ENCODE measurements around the gene TTYH3.
"Not testable (repeated sequence)": the region's sequence is repeated elsewhere in the genome, so short reads cannot be mapped to it uniquely, and the experiment has no call there.

The TTYH3 gene

DNA sequence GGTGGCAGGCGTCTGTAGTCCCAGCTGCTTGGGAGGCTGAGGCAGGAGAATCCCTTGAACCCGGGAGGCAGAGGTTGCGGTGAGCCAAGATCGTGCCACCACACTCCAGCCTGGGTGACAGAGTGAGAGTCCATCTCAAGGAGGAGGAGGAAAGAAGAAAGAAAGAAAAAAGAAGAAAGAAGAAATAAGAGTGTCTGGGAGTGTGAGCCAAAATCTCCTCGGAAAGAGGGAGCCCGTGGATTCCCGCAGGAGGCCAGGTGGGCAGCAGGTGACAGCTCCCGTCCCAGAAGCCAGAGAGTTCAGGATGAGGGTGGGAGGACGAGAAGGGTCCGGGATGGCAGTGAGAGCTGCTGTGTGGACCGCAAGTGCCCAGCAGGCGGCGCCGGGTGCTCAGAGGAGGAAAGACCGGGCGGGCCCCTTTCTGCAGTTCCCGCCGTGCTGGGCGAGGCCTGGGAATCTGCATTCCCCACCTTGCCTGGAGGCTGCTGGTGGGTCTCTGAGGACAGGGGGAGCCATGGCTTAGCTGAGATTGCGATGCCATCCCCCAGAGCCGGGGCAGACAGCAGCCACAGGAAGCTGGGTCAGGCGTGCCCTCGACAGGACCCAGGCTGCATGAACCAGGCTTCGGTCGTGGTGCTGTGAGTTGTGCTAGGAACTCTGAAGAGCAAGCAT is 39.1 kb downstream of the TTYH3 start:
- Histone ChIP-seq H3K4me1 (ENCODE audit: control insufficient read depth, low read length) (no peaks in the 10 kb centered on the region), H3K36me3 (ENCODE audit: control insufficient read depth, low read length) (no peaks in the 10 kb centered on the region), H3F3A (ENCODE audit: control insufficient read depth, insufficient read depth) (no peaks in the 10 kb centered on the region), H3K79me2 (ENCODE audit: control insufficient read depth, low read length) (no peaks in the 10 kb centered on the region), H3K4me3 (ENCODE audit: low read length) (no peak overlapping the region), H3K9me2 (replicated peaks; ENCODE audit: control insufficient read depth, low read length) (no peaks in the 10 kb centered on the region), H3K9me3 (ENCODE audit: control insufficient read depth, insufficient read depth, low read length) (no peaks in the 10 kb centered on the region), H3K27ac (ENCODE audit: low read depth, low read length) (no peak overlapping the region), H4K20me1 (ENCODE audit: control insufficient read depth, insufficient read depth, low read depth, low read length) (no peaks in the 10 kb centered on the region), H3K27me3 (ENCODE audit: control insufficient read depth, low read length) (peaks cover 36% of the 10 kb centered on the region), H3K4me2 (ENCODE audit: low read length) (no peak overlapping the region)
- TF ChIP-seq EZH2phosphoT487 (IDR thresholded peaks at IDR 0.05; ENCODE audit: borderline replicate concordance, low read length): no peak
- TF ChIP-seq, protein P1, sequence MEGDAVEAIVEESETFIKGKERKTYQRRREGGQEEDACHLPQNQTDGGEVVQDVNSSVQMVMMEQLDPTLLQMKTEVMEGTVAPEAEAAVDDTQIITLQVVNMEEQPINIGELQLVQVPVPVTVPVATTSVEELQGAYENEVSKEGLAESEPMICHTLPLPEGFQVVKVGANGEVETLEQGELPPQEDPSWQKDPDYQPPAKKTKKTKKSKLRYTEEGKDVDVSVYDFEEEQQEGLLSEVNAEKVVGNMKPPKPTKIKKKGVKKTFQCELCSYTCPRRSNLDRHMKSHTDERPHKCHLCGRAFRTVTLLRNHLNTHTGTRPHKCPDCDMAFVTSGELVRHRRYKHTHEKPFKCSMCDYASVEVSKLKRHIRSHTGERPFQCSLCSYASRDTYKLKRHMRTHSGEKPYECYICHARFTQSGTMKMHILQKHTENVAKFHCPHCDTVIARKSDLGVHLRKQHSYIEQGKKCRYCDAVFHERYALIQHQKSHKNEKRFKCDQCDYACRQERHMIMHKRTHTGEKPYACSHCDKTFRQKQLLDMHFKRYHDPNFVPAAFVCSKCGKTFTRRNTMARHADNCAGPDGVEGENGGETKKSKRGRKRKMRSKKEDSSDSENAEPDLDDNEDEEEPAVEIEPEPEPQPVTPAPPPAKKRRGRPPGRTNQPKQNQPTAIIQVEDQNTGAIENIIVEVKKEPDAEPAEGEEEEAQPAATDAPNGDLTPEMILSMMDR (IDR thresholded peaks at IDR 0.05; ENCODE audit: low read depth, low read length, poor library complexity, severe bottlenecking): peak; percentile 93

DNA sequence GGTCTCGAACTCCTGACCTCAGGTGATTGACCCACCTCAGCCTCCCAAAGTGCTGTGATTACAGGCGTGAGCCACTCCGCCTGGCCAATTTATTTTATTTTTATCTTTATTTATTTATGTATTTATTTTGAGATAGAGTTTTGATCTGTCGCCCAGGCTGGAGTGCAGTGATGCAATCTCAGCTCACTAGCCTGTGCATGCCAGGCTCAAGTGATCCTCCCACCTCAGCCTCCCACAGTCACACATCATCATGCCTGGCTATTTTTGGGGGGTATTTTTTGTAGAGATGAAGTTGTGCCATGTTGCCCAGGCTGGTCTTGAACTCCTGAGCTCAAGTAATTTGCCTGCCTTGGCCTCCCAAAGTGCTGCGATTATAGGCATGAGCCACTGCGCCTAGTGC is 41.4 kb downstream of the TTYH3 start:
- H3K27ac ChIP-seq (ENCODE audit: low read depth, low read length); H3K9me3 ChIP-seq (ENCODE audit: control insufficient read depth, insufficient read depth, low read length); H3K36me3 ChIP-seq (ENCODE audit: control insufficient read depth, low read length); H3K79me2 ChIP-seq (ENCODE audit: control insufficient read depth, low read length); H3K4me2 ChIP-seq (ENCODE audit: low read length); H3K4me3 ChIP-seq (ENCODE audit: low read length); H4K20me1 ChIP-seq (ENCODE audit: control insufficient read depth, insufficient read depth, low read depth, low read length); H3K4me1 ChIP-seq (ENCODE audit: control insufficient read depth, low read length); H3F3A ChIP-seq (ENCODE audit: control insufficient read depth, insufficient read depth); H3K9me2 ChIP-seq (replicated peaks; ENCODE audit: control insufficient read depth, low read length): not testable (repeated sequence)
- peaks cover 24% of the 10 kb centered on the region for H3K27me3 ChIP-seq (ENCODE audit: control insufficient read depth, low read length)

DNA sequence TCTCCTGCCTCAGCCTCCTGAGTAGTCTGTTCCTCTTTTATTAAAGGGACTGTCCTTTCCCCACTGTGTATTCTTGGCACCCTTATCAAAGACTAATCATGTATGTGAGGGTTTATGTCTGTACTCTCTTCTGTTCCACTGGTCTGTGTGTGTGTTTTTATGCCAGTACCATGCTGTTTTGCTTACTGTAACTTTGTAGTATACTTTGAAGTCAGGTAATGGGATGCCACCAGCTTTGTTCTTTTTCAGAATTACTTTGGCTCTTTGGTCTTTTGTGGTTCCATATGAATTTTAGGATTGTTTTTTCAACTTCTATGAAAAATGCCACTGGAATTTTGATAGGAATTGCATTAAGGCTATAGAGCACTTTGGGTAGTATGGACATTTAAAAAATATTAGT is 42.1 kb downstream of the TTYH3 start:
- TF ChIP-seq, protein P1 (IDR thresholded peaks at IDR 0.05; ENCODE audit: low read depth, low read length, poor library complexity, severe bottlenecking): no peak
- no peak for TF ChIP-seq EZH2phosphoT487 (IDR thresholded peaks at IDR 0.05; ENCODE audit: borderline replicate concordance, low read length)
- no peaks in the 10 kb centered on the region for H3K4me1 ChIP-seq (ENCODE audit: control insufficient read depth, low read length)

DNA sequence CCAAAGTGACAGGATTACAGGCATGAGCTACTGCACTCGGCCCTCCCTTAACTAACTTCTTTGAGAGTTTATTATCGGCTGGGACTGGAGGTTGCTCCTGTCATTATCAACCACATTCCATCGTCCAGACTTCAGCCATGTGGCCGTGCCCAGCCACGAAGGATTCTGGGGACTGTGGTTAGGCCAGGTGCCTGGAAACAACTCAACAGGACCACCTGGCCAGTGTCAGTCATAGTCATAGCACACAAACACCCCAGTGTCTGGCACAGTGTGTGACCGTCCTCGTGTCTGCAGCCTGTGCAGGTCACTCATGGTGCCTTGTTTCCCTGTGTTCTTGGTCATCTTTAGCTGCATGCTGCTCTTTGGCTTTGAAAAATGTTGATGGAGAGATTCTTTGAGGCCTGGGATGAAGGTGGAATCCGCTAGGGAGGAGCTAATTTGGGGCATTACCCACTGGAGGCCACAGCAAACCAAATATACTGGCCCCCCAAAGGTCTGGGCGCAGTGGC is 43.5 kb downstream of the TTYH3 start:
- Histone ChIP-seq H3K4me3 (ENCODE audit: low read length) (no peak overlapping the region), H3K4me2 (ENCODE audit: low read length) (no peak overlapping the region), H3F3A (ENCODE audit: control insufficient read depth, insufficient read depth) (no peaks in the 10 kb centered on the region), H3K36me3 (ENCODE audit: control insufficient read depth, low read length) (no peaks in the 10 kb centered on the region), H3K9me3 (ENCODE audit: control insufficient read depth, insufficient read depth, low read length) (no peaks in the 10 kb centered on the region), H3K79me2 (ENCODE audit: control insufficient read depth, low read length) (no peaks in the 10 kb centered on the region), H3K9me2 (replicated peaks; ENCODE audit: control insufficient read depth, low read length) (no peaks in the 10 kb centered on the region), H4K20me1 (ENCODE audit: control insufficient read depth, insufficient read depth, low read depth, low read length) (no peaks in the 10 kb centered on the region), H3K27me3 (ENCODE audit: control insufficient read depth, low read length) (peaks cover 12% of the 10 kb centered on the region), H3K27ac (ENCODE audit: low read depth, low read length) (no peak overlapping the region), H3K4me1 (ENCODE audit: control insufficient read depth, low read length) (no peaks in the 10 kb centered on the region)
- TF ChIP-seq, protein P1 (IDR thresholded peaks at IDR 0.05; ENCODE audit: low read depth, low read length, poor library complexity, severe bottlenecking): no peak
- no peak for TF ChIP-seq EZH2phosphoT487 (IDR thresholded peaks at IDR 0.05; ENCODE audit: borderline replicate concordance, low read length)

More for the DNA sequence above, 42.1 kb downstream of the TTYH3 start:
- H3K27me3 ChIP-seq (ENCODE audit: control insufficient read depth, low read length): peaks cover 22% of the 10 kb centered on the region
- no peak overlapping the region for H3K4me3 ChIP-seq (ENCODE audit: low read length)
- no peaks in the 10 kb centered on the region for H3K9me2 ChIP-seq (replicated peaks; ENCODE audit: control insufficient read depth, low read length)
- no peaks in the 10 kb centered on the region for H3K79me2 ChIP-seq (ENCODE audit: control insufficient read depth, low read length)
- no peaks in the 10 kb centered on the region for H4K20me1 ChIP-seq (ENCODE audit: control insufficient read depth, insufficient read depth, low read depth, low read length)
- H3K4me2 ChIP-seq (ENCODE audit: low read length): no peak overlapping the region
- no peaks in the 10 kb centered on the region for H3F3A ChIP-seq (ENCODE audit: control insufficient read depth, insufficient read depth)
- H3K27ac ChIP-seq (ENCODE audit: low read depth, low read length): no peak overlapping the region
- H3K36me3 ChIP-seq (ENCODE audit: control insufficient read depth, low read length): no peaks in the 10 kb centered on the region
- no peaks in the 10 kb centered on the region for H3K9me3 ChIP-seq (ENCODE audit: control insufficient read depth, insufficient read depth, low read length)

DNA sequence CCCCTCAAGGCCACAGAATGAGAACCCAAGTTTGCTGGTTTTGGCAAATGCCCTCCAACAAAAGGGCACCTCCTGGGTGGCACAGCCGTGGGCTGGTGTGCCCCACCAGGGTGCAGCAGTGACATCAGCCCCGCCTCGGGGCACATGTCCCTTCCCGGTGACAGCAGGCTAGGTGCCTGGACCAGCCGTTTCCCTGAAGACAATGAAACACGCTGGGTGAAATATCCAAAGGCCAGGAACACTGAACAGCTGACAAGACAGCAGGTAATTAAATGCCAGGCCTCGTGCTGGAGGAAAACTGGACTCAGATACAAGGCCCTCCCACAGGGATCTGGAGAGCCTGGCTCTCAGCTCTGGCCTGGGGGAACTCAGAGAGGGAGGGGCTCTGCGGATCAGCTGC is 44.8 kb downstream of the TTYH3 start:
- H3K4me1 ChIP-seq (ENCODE audit: control insufficient read depth, low read length): not testable (repeated sequence)

DNA sequence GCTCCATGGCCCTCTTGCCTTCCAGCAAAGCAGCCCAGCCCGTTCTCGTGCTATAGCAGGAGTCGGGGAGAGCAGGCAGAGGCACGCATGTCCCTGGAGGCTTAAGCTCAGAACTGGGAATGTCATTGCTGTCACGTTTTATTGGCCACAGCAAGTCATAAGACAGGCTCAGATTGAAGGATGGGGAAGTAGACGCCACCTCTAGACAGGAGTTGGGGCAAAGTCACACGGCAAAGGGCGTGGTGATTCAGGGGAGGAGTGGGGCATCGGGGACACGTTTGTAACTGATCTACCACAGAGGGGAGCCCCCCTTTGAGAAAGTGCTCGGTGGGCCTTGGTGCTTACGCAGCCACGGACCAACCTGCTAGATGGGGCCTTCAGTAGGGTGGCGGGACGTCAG is 46.7 kb downstream of the TTYH3 start:
- H3K4me2 ChIP-seq (ENCODE audit: low read length); H3K9me3 ChIP-seq (ENCODE audit: control insufficient read depth, insufficient read depth, low read length); H3K4me1 ChIP-seq (ENCODE audit: control insufficient read depth, low read length); H3K79me2 ChIP-seq (ENCODE audit: control insufficient read depth, low read length); H3F3A ChIP-seq (ENCODE audit: control insufficient read depth, insufficient read depth); H3K27ac ChIP-seq (ENCODE audit: low read depth, low read length); H3K36me3 ChIP-seq (ENCODE audit: control insufficient read depth, low read length); H3K4me3 ChIP-seq (ENCODE audit: low read length); H3K9me2 ChIP-seq (replicated peaks; ENCODE audit: control insufficient read depth, low read length); H4K20me1 ChIP-seq (ENCODE audit: control insufficient read depth, insufficient read depth, low read depth, low read length): not testable (repeated sequence)
- H3K27me3 ChIP-seq (ENCODE audit: control insufficient read depth, low read length): peaks cover 23% of the 10 kb centered on the region

More for the DNA sequence above, 44.8 kb downstream of the TTYH3 start:
- not testable (repeated sequence) for H3K79me2 ChIP-seq (ENCODE audit: control insufficient read depth, low read length); H3K36me3 ChIP-seq (ENCODE audit: control insufficient read depth, low read length); H3K4me2 ChIP-seq (ENCODE audit: low read length); H3K27ac ChIP-seq (ENCODE audit: low read depth, low read length); H4K20me1 ChIP-seq (ENCODE audit: control insufficient read depth, insufficient read depth, low read depth, low read length); H3F3A ChIP-seq (ENCODE audit: control insufficient read depth, insufficient read depth); H3K9me2 ChIP-seq (replicated peaks; ENCODE audit: control insufficient read depth, low read length); H3K9me3 ChIP-seq (ENCODE audit: control insufficient read depth, insufficient read depth, low read length); H3K4me3 ChIP-seq (ENCODE audit: low read length)
- H3K27me3 ChIP-seq (ENCODE audit: control insufficient read depth, low read length): peaks cover 10% of the 10 kb centered on the region

Measured in DOHH2 (cell line).